Rectal smooth muscle tissue (tissue), 1 donor: ENCODE results near the gene ARHGAP1.

Experiments
- H3K27ac ChIP-seq: one replicate; pipeline ENCODE4 v1.7.0; 2013; ENCODE audit warnings: low read depth, low read length, inconsistent platforms
- H3K27me3 ChIP-seq: one replicate; pipeline ENCODE4 v1.7.0; 2013; ENCODE audit warnings: low read length; ENCODE audit not compliant: control insufficient read depth, insufficient read depth
- H3K36me3 ChIP-seq: one replicate; pipeline ENCODE4 v1.7.0; 2013; ENCODE audit warnings: low read length; ENCODE audit not compliant: control insufficient read depth, insufficient read depth
- H3K4me1 ChIP-seq: one replicate; pipeline ENCODE4 v1.7.0; 2013; ENCODE audit warnings: low read length; ENCODE audit not compliant: control insufficient read depth, insufficient read depth
- H3K4me3 ChIP-seq: one replicate; pipeline ENCODE4 v1.7.0; 2013; ENCODE audit warnings: low read length
- H3K9ac ChIP-seq: one replicate; pipeline ENCODE4 v1.7.0; 2013; ENCODE audit warnings: low read length

Gene ARHGAP1

GRCh38 chr11:46700241-46701077 is at the start of gene ARHGAP1, which contains the start of gene ZNF408:
TSS of gene ARHGAP1 (minus strand) at chr11:46700619. CDS start at chr11:46696107, 4,512 bp downstream.
TSS of gene ZNF408 (plus strand) at chr11:46701031. CDS start at chr11:46701048, 17 bp downstream.
- peak within 1 kb of the TSS; percentile 66 for H3K9ac ChIP-seq
- peak within 1 kb of the TSS; percentile 93 for H3K4me3 ChIP-seq
- peaks cover 26% of the 10 kb centered on the region for H3K36me3 ChIP-seq
- peaks cover 23% of the 10 kb centered on the region for H3K4me1 ChIP-seq
- H3K27me3 ChIP-seq: no peaks in the 10 kb centered on the region
- H3K27ac ChIP-seq: peak within 1 kb of the TSS; percentile 94

- Histone ChIP-seq H3K27ac (no peak overlapping the region), H3K36me3 (peaks cover 32% of the 10 kb centered on the region), H3K9ac (no peak overlapping the region), H3K27me3 (no peaks in the 10 kb centered on the region), H3K4me3 (no peak overlapping the region), H3K4me1 (no peaks in the 10 kb centered on the region)
These were observed 46.7 kb upstream of the ARHGAP1 start for GRCh38 chr11:46747150-46747549.

GRCh38 chr11:46745995-46746394 is 45.6 kb upstream of the ARHGAP1 start:
- Histone ChIP-seq H3K4me1 (no peaks in the 10 kb centered on the region), H3K27ac (no peak overlapping the region), H3K27me3 (no peaks in the 10 kb centered on the region), H3K9ac (no peak overlapping the region), H3K36me3 (peaks cover 26% of the 10 kb centered on the region), H3K4me3 (no peak overlapping the region)

- H3K9ac ChIP-seq: no peak overlapping the region
- no peak overlapping the region for H3K27ac ChIP-seq
- peaks cover 21% of the 10 kb centered on the region for H3K36me3 ChIP-seq
- no peaks in the 10 kb centered on the region for H3K4me1 ChIP-seq
- H3K4me3 ChIP-seq: no peak overlapping the region
- H3K27me3 ChIP-seq: no peaks in the 10 kb centered on the region
These were observed 44.9 kb upstream of the ARHGAP1 start for GRCh38 chr11:46745328-46745727.

GRCh38 chr11:46743693-46744339 is 43.4 kb upstream of the ARHGAP1 start:
- no peak overlapping the region for H3K27ac ChIP-seq

GRCh38 chr11:46743043-46743442 is 42.6 kb upstream of the ARHGAP1 start:
- Histone ChIP-seq H3K27ac (no peak overlapping the region), H3K9ac (no peak overlapping the region), H3K4me1 (no peaks in the 10 kb centered on the region), H3K4me3 (no peak overlapping the region), H3K36me3 (peaks cover 16% of the 10 kb centered on the region), H3K27me3 (no peaks in the 10 kb centered on the region)

More at GRCh38 chr11:46743693-46744339, 43.4 kb upstream of the ARHGAP1 start:
- Histone ChIP-seq H3K27me3 (no peaks in the 10 kb centered on the region), H3K9ac (no peak overlapping the region), H3K36me3 (peaks cover 16% of the 10 kb centered on the region), H3K4me1 (no peaks in the 10 kb centered on the region), H3K4me3 (no peak overlapping the region)

GRCh38 chr11:46741600-46742484 is 41.4 kb upstream of the ARHGAP1 start:
- Histone ChIP-seq H3K4me3 (no peak overlapping the region), H3K4me1 (no peaks in the 10 kb centered on the region), H3K27me3 (no peaks in the 10 kb centered on the region), H3K36me3 (peaks cover 13% of the 10 kb centered on the region), H3K27ac (no peak overlapping the region), H3K9ac (no peak overlapping the region)

- Histone ChIP-seq H3K27me3 (no peaks in the 10 kb centered on the region), H3K4me1 (no peaks in the 10 kb centered on the region), H3K9ac (no peak overlapping the region), H3K4me3 (no peak overlapping the region), H3K36me3 (peaks cover 2% of the 10 kb centered on the region), H3K27ac (no peak overlapping the region)
These were observed 38.5 kb upstream of the ARHGAP1 start for GRCh38 chr11:46738887-46739286.

GRCh38 chr11:46737699-46738098 is 37.3 kb upstream of the ARHGAP1 start:
- H3K36me3 ChIP-seq: no peaks in the 10 kb centered on the region
- H3K4me3 ChIP-seq: no peak overlapping the region
- no peak overlapping the region for H3K9ac ChIP-seq
- no peak overlapping the region for H3K27ac ChIP-seq
- H3K27me3 ChIP-seq: no peaks in the 10 kb centered on the region
- no peaks in the 10 kb centered on the region for H3K4me1 ChIP-seq

- Histone ChIP-seq H3K36me3 (no peaks in the 10 kb centered on the region), H3K4me3 (no peak overlapping the region), H3K27me3 (no peaks in the 10 kb centered on the region), H3K27ac (no peak overlapping the region), H3K9ac (no peak overlapping the region), H3K4me1 (no peaks in the 10 kb centered on the region)
These were observed 36.2 kb upstream of the ARHGAP1 start for GRCh38 chr11:46736615-46737014.

GRCh38 chr11:46736146-46736545 is 35.7 kb upstream of the ARHGAP1 start:
- no peaks in the 10 kb centered on the region for H3K4me1 ChIP-seq
- no peak overlapping the region for H3K9ac ChIP-seq
- H3K4me3 ChIP-seq: no peak overlapping the region
- no peak overlapping the region for H3K27ac ChIP-seq
- no peaks in the 10 kb centered on the region for H3K36me3 ChIP-seq
- no peaks in the 10 kb centered on the region for H3K27me3 ChIP-seq

GRCh38 chr11:46733234-46733633 is 32.8 kb upstream of the ARHGAP1 start:
- no peak overlapping the region for H3K4me3 ChIP-seq
- H3K27me3 ChIP-seq: no peaks in the 10 kb centered on the region
- H3K4me1 ChIP-seq: no peaks in the 10 kb centered on the region
- H3K36me3 ChIP-seq: no peaks in the 10 kb centered on the region
- H3K27ac ChIP-seq: no peak overlapping the region
- no peak overlapping the region for H3K9ac ChIP-seq
